ENCODE data around the gene ANXA6.

The ANXA6 gene

GRCh38 chr5:151079838-151080612 is 77.6 kb downstream of the ANXA6 start:
- no peak for FAIRE-seq

GRCh38 chr5:151078490-151079262 is 78.9 kb downstream of the ANXA6 start:
- no peak for FAIRE-seq

GRCh38 chr5:151077967-151078366 is 79.6 kb downstream of the ANXA6 start:
- no peak for FAIRE-seq

- no peak for FAIRE-seq
Measured at GRCh38 chr5:151077419-151077818, 80.2 kb downstream of the ANXA6 start.

GRCh38 chr5:151076616-151077015 is 81.0 kb downstream of the ANXA6 start:
- FAIRE-seq = no peak

- FAIRE-seq = no peak
Measured at GRCh38 chr5:151075698-151076331, 81.8 kb downstream of the ANXA6 start.

- FAIRE-seq = no peak
Measured at GRCh38 chr5:151074557-151074956, 83.0 kb downstream of the ANXA6 start.

- no peak for FAIRE-seq
Measured at GRCh38 chr5:151073280-151073679, 84.3 kb downstream of the ANXA6 start.

- no peak for FAIRE-seq
Measured at GRCh38 chr5:151072630-151073025, 85.0 kb downstream of the ANXA6 start.

- FAIRE-seq = no peak
Measured at GRCh38 chr5:151071848-151072629, 85.5 kb downstream of the ANXA6 start.

GRCh38 chr5:151071021-151071420 is 86.6 kb downstream of the ANXA6 start:
- no peak for FAIRE-seq

GRCh38 chr5:151070449-151070848 is 87.1 kb downstream of the ANXA6 start:
- no peak for FAIRE-seq

GRCh38 chr5:151068433-151069197 is 89.0 kb downstream of the ANXA6 start:
- no peak for FAIRE-seq

GRCh38 chr5:151067632-151068432 is 89.7 kb downstream of the ANXA6 start:
- FAIRE-seq = no peak

- FAIRE-seq = no peak
Measured at GRCh38 chr5:151066920-151067319, 90.7 kb downstream of the ANXA6 start.

- FAIRE-seq = no peak
Measured at GRCh38 chr5:151065609-151066008, 92.0 kb downstream of the ANXA6 start.

GRCh38 chr5:151064916-151065499 is 92.6 kb downstream of the ANXA6 start:
- FAIRE-seq = no peak

- no peak for FAIRE-seq
Measured at GRCh38 chr5:151063142-151063989, 94.2 kb downstream of the ANXA6 start.

GRCh38 chr5:151062405-151063141 is 95.0 kb downstream of the ANXA6 start:
- FAIRE-seq = no peak
